GM21390 (cell line): Measurements from ENCODE around the gene TSPAN10.
"Not testable (repeated sequence)": the region's sequence is repeated elsewhere in the genome, so short reads cannot be mapped to it uniquely, and the experiment has no call there.

Experiments
- ATAC-seq: cut with Tn5 transposase; IDR thresholded peaks from one replicate; pipeline ENCODE4 v1.9.1; 2021; ENCODE audit not compliant: unreplicated experiment

The TSPAN10 gene

DNA sequence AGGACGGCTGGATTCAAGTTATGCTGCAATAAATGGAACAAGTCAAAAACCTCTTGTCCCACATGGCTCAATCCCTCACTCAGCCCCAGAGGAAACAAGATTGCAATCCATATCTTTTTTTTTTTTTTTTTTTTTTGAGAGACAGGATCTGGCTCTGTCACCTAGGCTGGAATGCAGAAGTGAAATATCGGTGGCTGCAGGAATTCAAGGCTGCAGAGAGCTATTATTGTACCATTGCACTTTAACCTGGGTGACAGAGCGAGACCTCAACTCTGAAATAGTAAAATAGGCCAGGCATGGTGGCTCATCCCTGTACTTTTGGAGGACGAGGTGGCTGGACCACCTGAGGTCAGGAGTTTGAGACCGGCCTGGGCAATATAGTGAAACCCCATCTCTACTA is 22.0 kb downstream of the TSPAN10 start:
- no peak for ATAC-seq

DNA sequence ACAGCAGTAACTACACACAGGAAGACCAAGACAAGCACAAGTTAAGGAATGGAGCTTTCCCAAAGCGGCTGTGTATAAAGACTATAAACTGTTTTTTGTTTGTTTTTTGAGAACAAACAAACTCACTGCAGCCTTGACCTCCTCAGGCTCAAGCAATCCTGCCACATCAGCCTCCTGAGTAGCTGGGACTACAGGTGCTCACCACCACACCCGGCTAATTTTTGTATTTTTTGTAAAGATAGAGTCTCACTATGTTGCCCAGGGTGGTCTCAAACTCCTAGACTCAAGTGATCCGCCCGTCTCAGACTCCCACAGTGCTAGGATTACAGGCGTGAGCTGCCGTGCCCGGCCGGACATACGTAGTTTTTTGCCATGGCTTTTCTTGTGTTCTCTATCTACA is 23.4 kb downstream of the TSPAN10 start:
- no peak for ATAC-seq

DNA sequence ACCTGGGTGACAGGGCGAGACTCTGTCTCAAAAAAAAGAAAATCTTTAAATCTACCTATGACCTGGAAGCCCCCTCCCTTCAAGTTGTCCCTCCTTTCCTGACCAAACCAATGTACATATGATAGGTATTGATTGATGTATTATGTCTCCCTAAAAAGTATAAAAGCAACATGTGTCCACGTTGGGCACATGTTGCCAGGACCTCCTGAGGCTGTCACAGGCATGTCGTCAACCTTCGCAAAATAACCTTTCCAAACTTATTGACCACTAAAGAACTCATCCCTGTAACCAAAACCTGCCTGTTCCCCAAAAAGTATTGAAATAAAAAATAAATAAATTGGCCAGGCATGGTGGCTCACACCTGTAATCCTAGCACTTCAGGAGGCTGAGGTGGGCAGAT is 25.0 kb downstream of the TSPAN10 start:
- no peak for ATAC-seq

DNA sequence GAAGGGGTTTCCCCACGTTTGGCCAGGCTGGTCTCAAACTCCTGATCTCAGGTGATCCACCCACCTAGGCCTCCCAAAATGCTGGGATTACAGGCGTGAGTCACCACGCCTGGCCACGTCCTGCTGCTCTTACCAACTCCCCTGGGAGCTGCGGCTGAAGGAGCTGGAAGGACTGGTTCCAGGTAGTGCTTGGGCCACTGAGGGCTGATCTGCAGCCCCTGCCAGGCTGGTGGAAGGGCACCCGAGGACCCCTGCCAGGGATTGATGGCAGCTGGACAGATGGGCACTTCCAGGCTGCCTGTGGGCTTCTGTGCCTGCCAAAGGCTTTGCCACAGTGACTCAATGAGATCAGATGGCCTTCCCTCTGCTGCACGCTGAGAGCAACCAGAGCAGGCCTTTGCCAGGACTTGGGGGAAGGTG is 27.1 kb downstream of the TSPAN10 start:
- ATAC-seq, result no peak

DNA sequence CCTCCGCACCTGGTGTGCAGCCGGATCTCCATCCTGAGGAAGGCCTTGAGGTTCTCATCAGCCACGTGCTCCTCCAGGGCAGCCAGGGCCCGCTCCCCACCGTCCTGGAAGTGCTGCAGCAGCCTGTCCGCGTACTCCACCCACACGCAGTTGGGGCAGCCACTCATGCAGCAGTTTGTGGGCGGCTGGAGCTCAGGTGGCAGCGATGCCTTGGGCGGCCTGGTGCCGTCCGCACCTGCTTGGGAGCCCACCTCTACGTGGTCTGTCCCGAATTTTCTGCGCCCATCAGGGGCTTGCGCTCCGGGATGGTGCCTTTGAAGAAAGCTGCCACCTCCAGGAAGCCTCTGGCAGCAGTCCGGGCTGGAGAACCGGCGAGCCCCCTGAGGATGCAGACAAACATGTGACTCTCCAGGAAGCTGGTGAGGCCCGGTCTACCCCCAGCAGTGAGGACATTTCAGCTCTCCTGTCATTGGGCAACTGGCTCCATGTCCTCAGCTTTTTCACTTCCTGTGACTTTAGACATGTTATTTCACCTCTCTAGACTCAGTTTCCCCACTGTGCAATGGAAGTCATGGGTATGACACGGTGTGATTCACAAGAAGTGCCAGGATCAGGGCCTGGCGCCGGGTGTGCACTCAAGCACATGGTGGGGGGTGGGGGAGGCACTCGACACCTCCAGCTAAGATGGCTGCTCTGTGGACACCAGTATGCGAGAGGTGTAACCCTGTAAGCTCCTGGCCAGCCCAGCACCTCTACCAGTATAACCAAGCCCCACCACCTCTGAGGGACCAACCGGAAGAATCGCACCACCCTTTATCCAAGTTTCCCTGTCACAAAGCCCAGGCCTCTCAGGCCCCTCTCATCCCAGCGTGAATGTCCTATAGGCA is 28.5 kb downstream of the TSPAN10 start:
- ATAC-seq, result peak; percentile 19

DNA sequence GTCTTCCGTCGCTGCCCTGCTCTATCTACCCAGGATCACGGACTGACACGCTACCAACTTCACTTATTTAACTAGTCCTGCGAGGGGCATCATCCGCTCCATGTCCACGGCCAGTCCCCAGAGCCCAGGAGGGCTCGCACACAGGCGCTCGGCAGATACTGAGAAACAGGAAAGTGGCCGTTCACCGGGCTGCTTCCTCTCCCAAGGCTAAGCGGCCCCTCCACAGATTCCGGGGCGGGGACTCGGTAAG is 29.0 kb downstream of the TSPAN10 start:
- ATAC-seq, result peak; percentile 13

DNA sequence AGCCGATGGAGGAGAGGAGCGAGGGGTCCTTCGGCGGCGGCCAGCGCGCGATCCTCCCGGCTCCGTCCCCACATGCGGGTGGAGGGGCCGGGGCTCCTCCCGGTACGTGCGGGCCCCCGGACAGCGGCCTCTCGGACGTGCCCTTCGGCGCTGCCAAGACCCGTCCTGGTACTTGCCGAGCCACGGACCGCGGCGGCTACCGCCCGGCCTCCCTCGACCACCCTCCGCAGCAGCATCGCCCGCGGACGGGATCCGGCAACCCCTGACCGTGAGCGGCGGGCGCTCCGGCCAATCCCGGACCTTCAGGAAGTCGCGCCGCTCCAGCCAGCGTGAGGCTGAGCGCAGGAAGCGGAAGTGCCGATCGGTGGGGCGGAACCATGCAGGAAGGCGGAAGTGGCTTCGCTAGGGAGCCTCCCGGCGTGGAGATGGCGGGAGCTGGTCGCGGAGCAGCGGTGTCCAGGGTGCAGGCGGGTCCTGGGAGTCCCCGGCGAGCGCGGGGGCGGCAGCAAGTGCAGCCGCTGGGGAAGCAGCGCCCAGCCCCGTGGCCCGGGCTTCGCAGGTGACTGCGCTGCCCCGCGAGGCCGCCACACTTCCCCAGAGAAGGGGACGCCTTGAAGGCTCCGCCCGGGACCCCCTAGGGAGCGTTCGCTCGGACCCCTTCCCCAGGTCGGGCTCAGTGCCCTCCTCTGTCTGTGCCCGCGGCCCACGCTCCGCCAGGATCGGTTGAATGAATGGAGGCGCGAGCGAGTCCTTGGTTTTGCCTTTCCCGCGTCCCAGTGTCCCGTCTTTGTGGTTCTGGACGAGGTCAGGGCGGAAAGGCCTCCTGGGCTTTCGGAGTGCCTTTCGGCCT is 29.6 kb downstream of the TSPAN10 start, which contains the start of the genes CCDC137 and OXLD1:
CCDC137 (plus strand) TSS at position 396 of the 850 bp plus-strand sequence; CDS start at position 426, 30 bp downstream.
OXLD1 (minus strand) TSS at position 264 of the 850 bp plus-strand sequence; CDS start at position 236, 28 bp downstream.
- ATAC-seq, result peak; percentile 90

DNA sequence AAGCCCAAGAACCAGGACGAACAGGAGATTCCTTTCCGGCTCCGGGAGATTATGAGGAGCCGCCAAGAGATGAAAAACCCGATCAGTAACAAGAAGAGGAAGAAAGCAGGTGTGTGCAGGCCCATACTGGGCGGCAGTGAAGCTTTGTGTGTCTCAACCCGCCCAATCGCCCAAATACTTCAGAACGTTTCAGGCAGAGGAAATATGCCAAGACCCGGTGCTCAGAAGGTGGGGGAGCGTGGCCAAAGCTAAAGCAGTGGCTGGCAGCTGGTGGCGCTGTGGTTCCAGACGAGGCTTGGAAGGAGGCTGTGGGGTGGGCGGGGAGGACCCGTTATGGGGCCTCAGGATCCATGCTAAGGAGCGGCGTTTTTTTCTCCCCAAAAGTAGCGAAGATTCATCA is 30.8 kb downstream of the TSPAN10 start:
- no peak for ATAC-seq

DNA sequence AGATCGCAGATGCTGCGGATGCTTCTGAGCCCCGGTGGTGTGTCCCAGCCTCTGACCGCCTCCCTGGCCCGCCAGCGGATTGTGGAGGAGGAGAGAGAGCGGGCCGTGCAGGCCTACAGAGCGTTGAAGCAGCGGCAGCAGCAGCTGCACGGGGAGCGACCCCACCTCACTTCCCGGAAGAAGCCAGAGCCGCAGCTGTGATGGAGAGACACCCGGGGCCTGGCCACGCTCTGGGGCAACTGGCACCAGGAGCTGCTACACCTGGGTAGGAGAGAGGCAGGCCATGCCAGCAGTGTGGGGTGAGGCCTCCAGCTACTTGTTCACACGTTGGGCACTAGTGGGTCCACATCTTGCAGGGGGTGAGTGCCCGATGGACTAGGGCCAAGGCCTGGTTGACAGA is 35.5 kb downstream of the TSPAN10 start:
- no peak for ATAC-seq

DNA sequence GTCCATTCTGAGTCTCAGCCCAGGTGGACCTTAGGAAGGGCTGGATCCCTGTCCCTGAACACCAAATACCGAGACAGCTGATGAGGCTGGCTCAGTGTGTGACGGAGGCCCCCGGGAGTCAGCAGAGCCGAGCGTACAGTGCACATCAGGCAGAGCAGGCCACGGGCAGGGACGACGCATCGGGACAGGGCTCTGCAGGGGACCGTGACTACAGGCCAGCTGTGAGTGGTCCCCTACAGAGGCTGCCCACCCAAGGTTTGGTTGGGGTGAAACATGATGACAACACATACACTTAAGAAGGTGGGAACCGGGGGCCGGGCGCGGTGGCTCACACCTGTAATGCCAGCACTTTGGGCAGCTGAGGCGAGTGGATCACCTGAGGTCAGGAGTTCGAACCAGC is 36.0 kb downstream of the TSPAN10 start:
- no peak for ATAC-seq

DNA sequence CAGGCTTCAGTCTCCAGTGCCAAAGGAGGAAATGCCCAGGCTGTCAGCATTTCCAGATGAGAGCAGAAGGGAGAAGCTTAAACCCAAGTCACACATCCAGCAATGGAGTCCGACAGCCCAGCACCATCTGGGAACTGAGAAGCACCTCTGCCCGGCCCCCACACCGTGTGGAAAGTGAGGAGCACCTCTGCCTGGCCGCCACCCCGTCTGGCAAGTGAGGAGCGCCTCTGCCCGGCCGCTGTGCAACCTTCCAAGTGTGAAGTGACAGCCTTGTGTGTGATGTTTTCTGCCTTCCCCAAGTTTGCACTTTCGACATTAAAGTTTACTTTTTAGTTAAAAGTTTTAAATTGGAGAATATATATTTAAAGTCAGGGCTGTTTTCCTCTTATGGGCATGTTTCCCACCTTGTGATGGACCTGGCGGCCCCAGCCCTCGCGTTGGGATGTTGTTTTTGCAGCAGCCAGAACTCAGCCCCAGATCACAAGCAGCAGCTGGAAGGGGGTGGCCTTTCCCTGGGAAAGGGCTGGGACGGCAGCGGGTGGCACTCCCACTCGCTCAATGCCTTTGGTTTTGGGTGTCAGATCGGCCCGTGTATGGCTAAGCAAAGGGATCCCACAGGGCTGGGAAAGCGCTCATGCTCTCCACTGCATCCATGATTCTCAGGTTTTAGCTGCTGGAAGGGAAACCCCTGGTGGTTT is 36.7 kb downstream of the TSPAN10 start:
- no peak for ATAC-seq

DNA sequence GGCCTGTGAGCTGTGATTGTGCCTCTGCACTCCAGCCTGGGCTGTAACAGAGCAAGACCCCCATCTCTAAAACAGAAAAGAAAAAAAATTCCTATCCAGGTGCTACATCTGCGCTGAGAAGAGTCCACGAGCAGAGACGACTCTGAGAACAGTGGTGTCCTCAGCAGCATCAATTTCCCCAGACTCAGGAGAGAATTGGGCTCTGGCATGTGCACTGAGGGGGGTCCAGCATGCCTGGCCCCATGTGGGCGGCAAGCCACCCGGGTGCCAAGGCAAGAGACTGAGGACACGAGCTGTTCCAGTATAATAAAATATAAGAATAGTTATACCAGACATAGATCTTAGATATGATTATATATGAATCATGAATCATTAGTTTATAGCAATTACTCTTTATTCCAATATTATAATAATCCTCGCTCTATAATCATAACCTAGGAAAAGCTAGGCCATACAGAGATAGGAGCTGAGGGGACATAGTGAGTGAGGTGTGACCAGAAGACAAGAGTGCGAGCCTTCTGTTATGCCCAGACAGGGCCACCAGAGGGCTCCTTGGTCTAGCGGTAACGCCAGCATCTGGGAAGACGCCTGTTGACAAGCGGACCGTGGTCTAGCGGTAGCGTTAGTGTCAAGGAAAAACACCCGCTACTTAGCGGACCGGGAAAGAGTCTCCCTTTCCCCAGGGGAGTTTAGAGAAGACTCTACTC is 38.7 kb downstream of the TSPAN10 start:
- ATAC-seq, result not testable (repeated sequence)

DNA sequence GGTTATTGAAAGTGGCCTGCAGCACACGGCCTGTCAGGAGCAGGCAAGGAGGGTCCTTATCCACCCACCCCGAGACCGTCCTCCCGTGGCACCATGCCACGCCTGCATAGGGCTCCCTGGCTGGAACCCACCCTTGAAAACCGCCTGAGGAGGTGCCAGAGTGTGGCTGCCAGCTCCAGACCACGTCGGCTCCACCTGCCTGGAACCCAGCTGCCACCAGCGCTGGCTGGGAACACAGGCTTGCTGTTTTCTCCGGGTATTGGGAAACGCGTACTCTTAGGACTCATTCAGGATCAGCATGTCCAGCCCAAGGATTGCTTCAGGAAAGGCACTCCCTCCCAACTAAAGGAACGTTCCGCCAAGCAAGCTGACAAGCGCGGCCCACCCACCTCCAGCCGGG is 39.9 kb downstream of the TSPAN10 start:
- ATAC-seq, result no peak

DNA sequence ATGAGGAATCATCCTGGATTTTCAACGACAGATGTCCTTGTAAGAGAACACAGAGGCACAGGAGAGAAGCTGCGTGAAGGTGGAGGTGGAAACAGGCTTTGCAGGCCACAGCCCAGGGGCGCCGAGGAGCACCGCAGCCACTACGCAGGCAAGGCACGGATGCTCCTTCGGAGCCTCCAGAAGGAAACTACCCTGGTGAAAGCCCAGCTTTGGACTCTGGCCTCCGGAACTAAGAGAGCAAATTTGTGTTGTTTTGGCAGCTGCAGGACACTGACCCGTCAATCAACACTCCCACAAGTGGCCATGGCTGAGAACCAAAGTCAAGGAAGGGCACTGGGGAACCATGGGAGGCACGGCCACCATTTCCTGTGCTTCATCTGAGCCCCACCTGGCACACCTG is 43.2 kb downstream of the TSPAN10 start:
- no peak for ATAC-seq

DNA sequence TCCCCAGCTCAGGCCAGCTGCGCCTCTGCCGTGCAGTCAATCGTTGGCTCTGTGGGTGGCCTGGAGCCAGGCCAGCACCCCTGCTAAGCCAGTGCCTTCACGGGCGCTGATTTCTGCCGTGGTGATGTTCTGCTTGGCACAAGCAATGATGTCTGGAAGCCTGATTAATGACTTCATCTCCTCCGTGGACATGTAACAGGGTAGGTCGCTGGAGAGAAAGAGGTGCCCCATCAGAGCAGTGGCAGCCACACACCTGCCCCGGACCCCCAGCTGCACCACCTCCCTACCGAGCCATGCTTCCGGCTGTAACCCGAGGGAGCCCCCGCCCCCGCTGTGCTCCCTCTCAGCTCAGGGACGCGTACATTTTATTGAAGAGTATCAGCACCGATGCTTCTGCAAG is 44.7 kb downstream of the TSPAN10 start:
- no peak for ATAC-seq

DNA sequence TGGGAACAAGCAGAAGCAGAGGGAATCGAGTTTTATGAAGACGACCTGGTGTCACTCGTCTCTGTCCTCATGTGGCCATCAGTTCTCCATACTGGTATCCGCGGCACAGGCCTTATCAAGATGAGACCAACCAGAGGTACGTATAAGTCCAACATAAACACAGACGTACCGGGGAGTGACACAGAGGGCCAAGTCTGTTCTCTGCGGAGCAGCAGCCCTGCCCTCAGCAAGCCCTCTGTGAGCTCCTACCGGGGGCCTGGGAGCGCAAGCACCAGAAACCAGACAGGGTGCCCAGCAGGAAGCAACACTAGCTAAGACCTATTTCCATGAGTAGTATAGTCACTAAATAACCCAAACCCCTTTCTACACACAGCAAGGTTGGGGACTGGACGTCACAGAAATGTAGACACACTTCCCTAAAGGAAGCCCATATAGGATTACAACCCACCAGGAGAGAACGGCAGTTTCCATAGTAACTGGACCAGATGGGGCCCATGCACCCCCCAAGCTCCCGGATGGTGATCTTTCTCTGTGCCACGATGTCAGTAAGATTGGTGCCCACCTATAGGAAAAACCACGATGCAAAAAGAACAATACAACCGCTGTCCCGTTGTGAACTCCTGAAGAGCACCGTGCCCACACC is 45.7 kb downstream of the TSPAN10 start:
- no peak for ATAC-seq

DNA sequence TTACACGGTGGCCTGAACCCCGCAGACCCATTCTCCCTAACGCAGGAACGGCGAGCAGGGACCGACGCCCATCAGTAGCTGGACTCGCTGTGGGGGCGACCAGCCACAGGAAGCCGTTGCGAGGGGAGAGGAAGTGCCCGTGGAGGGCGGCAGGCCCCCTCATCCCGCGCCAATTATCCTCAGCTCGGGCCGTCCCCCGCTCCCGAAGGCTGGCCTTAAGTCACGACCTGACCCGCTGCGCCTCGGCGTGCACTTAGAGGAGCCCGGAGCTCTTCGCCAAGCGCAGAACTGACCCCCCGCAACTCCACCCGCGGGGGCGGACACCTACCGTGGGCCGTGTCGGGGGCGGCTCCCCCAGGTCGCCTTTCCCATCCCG is 46.2 kb downstream of the TSPAN10 start:
- ATAC-seq, result peak; percentile 1

DNA sequence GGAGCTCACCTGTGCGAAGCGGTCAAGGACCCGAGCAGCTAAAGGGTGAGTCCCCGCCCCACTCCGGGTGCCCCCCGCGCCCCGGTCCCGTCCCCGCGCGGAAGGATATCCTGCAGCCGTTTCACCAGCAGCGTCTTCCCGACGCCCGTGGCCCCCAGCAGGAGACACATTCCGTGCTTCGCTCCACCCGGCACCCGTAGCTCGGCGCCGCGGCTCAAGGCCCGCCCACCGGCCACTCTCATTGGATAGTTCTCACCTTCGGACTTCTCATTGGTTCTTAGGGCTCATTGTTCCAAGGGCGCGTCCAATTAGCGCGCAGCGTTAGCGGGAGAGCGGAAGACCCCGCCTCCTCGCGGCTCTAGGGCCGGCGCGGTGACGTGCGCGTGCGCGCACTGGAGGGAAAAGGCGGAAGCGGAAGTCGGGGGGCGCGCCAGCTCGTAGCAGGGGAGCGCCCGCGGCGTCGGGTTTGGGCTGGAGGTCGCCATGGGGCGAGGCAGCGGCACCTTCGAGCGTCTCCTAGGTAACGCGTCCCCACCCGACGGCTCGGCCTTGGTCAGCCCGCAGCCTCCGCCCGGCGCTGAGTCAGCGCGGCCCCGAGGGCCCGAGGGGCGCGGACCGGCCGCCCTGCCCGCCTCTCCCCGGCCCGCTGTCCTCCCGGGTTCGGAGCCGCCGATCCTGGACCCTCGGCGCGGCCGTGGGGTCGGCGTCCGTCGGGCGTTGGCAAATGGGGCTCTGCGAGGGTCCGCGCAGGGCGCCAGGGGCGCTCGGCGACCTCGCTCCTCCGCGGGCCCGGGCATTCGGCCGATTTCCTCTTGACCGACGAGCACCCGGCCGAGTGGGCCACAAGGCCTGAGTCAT is 46.8 kb downstream of the TSPAN10 start, which contains the start of the genes ARL16 and HGS:
ARL16 (minus strand) TSS at position 214 of the 858 bp plus-strand sequence; CDS start at position 170, 44 bp downstream.
HGS (plus strand) TSS at position 428 of the 858 bp plus-strand sequence; CDS start at position 484, 56 bp downstream.
- ATAC-seq, result peak; percentile 91

DNA sequence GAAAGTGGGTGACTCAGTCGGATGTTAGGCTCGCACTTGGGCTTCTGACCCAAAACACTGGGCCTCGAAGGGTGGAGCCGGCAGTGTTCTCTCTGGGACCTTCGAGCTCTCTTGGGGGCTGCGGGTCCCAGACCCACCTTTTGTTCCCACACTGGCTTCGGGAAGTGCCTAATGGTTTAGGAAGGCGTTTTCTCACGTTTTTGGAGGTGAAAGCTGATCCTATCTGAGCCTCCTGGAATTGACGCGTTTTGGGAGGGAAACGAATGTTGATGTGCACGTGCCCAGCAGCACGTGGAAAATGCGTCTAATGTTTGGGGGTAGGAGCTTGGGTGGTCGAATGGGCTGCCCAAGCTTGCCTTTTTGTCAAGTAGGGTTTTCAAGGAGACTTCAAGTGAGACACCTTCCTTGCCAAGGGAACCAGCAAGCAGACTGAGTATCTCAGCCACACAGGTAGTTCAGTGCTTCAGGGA is 47.5 kb downstream of the TSPAN10 start:
- ATAC-seq, result no peak
